Adrenal gland (tissue), 19 donors: ENCODE results near the gene ZNF726. TPM values are rescaled to one million over a fixed set of nuclear protein-coding genes. Genes with fewer than 3 reads are reported as not detected.

Source experiments
- DNase-seq, 7 donors: peaks; one replicate each; pipeline ENCODE4 v3.0.0-alpha.2; 2019 to 2020
- H3K27ac ChIP-seq, 5 donors: fragments of 200-600 bp; sonication (generic) in 4 of 5; 1 replicate in 3 of 5; 2 replicates in 2 of 5; pipeline versions ENCODE4 v1.5.1 to v1.8.0; 2016 to 2020; ENCODE audit warnings: mild to moderate bottlenecking in 1 of 5
- H3K27me3 ChIP-seq: fragments of 200-600 bp; 2 replicates; pipeline ENCODE4 v1.8.0; 2021
- H3K36me3 ChIP-seq, 2 donors: fragments of 200-600 bp; replicated peaks in 1 of 2; 1 replicate in 1 of 2; 2 replicates in 1 of 2; pipeline versions ENCODE4 v1.5.1 to v1.8.0; 2018 to 2022
- H3K4me1 ChIP-seq, 2 donors: fragments of 200-600 bp; replicated peaks in 1 of 2; 1 replicate in 1 of 2; 2 replicates in 1 of 2; pipeline versions ENCODE4 v1.5.1 to v1.8.0; 2018 to 2021
- H3K4me3 ChIP-seq, 4 donors: fragments of 200-600 bp; sonication (generic) in 3 of 4; one replicate each; pipeline ENCODE4 v1.5.1; 2016 to 2018
- H3K9me3 ChIP-seq, 3 donors: fragments of 200-600 bp; sonication (generic) in 1 of 3; replicated peaks in 1 of 3; 1 replicate in 2 of 3; 2 replicates in 1 of 3; pipeline versions ENCODE4 v1.5.1 to v1.8.0; 2016 to 2021
- POLR2A ChIP-seq, 2 donors: fragments of 450-650 bp; IDR thresholded peaks; one replicate each; pipeline ENCODE4 v1.6.1; 2017; ENCODE audit warnings: antibody characterized with exemption in 2 of 2, mild to moderate bottlenecking in 2 of 2, moderate library complexity in 1 of 2
- WGBS, 4 donors: extraction: QIAGEN DNeasy Blood & Tissue Kit in 2 of 4; methylation state at CpG; one replicate each; pipeline versions ENCODE4 v1.1.5 to v1.1.7; 2013 to 2017; 5-methylcytosine and 5-hydroxymethylcytosine counted together
- intact Hi-C, 2 donors: fragments of 100-400 bp; cut with DNase I; formaldehyde crosslinking; loops; one replicate each; pipeline versions ENCODE4 v1.14.1 to v1.15.0; 2022 to 2023
- long read RNA-seq, 10 donors: library from polyadenylated mRNA in 3 of 10; unstranded in 2 of 10; stranded (forward) in 1 of 10; transcript quantifications; one replicate each; pipeline ENCODE4 v2.0.0 and lab custom pipeline, GENCODE V29; 2021 to 2026
- polyA plus RNA-seq, 3 donors: library from polyadenylated mRNA; stranded (reverse); fragments of 200-250 nt in 2 of 3; fragments of 350-450 nt in 1 of 3; fragmentation: Illumina TruSeq in 1 of 3; extraction: RNeasy Lipid Tissue Mini Kit (QIAGEN cat#74804) in 1 of 3; gene quantifications; one replicate each; pipeline ENCODE4 v1.2.3, GENCODE V29; 2013 to 2014
- total RNA-seq, 9 donors: library from RNA; depleted of rRNA in 4 of 9; stranded (reverse); fragments of >200 nt in 4 of 9; fragments of 120-200 nt in 1 of 9; fragmentation: NEBNext Ultra II Directional in 1 of 9; extraction: Animal tissue kit (Norgen Biotek cat#: 25700) in 1 of 9; gene quantifications; one replicate each; pipeline versions ENCODE4 v1.1.0 to v1.2.4, GENCODE V29; 2013 to 2023
- TF ChIP-seq, protein P1 (sequence below), 6 experiments: fragments of 450-650 bp in 4 of 6; fragments of 200-600 bp in 2 of 6; sonication (generic) in 1 of 6; IDR thresholded peaks; 1 replicate in 5 of 6; 2 replicates in 1 of 6; pipeline versions ENCODE4 v1.5.1 to v1.8.0; 2016 to 2021; ENCODE audit warnings: antibody characterized with exemption in 6 of 6, mild to moderate bottlenecking in 2 of 6, moderate library complexity in 1 of 6
- donor health status: healthy with polysubstance abuse.
- donor health status: Bipolar disorder and iron deficiency.
- donor health status: DM: yes; HTN: yes; CAD: no.
- donor health status: DM: no; HTN: no; CAD: no.
- donor health status: DM: no; HTN: no; CAD: no.
- donor health status: DM: yes; HTN: yes; CAD: no.

ZNF726 gene
- total RNA-seq (1 to 10 TPM in 2 of 9 donors, under 1 TPM in 6, not detected in 1; 0.36 to 7.3 (median 0.76) TPM), polyA plus RNA-seq (1 to 10 TPM in 2 of 3 donors, under 1 TPM in 1; 0.57 to 1.7 (median 1.3) TPM)
- long read RNA-seq, donor 1, result 0 reads
- long read RNA-seq, donor 2, partial matches to known transcripts, result 0 of 1 reads
- long read RNA-seq, donor 2, other reads (novel, unspliced or antisense), result 0 of 1 reads
- long read RNA-seq, donor 3, result 0 reads
- long read RNA-seq, donor 4, result 0 reads
- long read RNA-seq, donor 5, result 0 reads
- long read RNA-seq, donor 6, partial matches to known transcripts, result 0 of 1 reads
- long read RNA-seq, donor 6, other reads (novel, unspliced or antisense), result 1 of 1 reads
- long read RNA-seq, donor 7, result 0 reads
- long read RNA-seq, donor 8, partial matches to known transcripts, result 0 of 1 reads
- long read RNA-seq, donor 8, other reads (novel, unspliced or antisense), result 0 of 1 reads
- long read RNA-seq, donor 9, result 0 reads
- long read RNA-seq, donor 10, partial matches to known transcripts, result 0 of 3 reads
- long read RNA-seq, donor 10, other reads (novel, unspliced or antisense), result 0 of 3 reads

- Histone ChIP-seq H3K36me3 (no peaks in the 10 kb centered on the region), H3K4me3 (peak within 1 kb of the TSS in 2 of 4 donors; percentile 53 to 58), H3K27ac (peak within 1 kb of the TSS in 1 of 5 donors; percentile 60), H3K27me3 (no peaks in the 10 kb centered on the region), H3K9me3 (no peaks in the 10 kb centered on the region), H3K4me1 (no peaks in the 10 kb centered on the region)
- peak; percentile 77 to 94 (median 80) for DNase-seq
- intact Hi-C loops, result no loop called here
- WGBS, 4 donors, result 13 to 30% (median 20%) methylated on average over 21 to 44 of the region's 44 CpGs
- TF ChIP-seq, protein P1, sequence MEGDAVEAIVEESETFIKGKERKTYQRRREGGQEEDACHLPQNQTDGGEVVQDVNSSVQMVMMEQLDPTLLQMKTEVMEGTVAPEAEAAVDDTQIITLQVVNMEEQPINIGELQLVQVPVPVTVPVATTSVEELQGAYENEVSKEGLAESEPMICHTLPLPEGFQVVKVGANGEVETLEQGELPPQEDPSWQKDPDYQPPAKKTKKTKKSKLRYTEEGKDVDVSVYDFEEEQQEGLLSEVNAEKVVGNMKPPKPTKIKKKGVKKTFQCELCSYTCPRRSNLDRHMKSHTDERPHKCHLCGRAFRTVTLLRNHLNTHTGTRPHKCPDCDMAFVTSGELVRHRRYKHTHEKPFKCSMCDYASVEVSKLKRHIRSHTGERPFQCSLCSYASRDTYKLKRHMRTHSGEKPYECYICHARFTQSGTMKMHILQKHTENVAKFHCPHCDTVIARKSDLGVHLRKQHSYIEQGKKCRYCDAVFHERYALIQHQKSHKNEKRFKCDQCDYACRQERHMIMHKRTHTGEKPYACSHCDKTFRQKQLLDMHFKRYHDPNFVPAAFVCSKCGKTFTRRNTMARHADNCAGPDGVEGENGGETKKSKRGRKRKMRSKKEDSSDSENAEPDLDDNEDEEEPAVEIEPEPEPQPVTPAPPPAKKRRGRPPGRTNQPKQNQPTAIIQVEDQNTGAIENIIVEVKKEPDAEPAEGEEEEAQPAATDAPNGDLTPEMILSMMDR (IDR thresholded peaks at IDR 0.05), result no peak
- peak in 1 of 2 donors; percentile 45 for TF ChIP-seq POLR2A (IDR thresholded peaks at IDR 0.05)
Measured at GRCh38 chr19:23914402-23915286, at the start of gene ZNF726. Gene ZNF726 (plus strand): TSS chr19:23914886. CDS start chr19:23914995, 109 bp downstream.

DNA sequence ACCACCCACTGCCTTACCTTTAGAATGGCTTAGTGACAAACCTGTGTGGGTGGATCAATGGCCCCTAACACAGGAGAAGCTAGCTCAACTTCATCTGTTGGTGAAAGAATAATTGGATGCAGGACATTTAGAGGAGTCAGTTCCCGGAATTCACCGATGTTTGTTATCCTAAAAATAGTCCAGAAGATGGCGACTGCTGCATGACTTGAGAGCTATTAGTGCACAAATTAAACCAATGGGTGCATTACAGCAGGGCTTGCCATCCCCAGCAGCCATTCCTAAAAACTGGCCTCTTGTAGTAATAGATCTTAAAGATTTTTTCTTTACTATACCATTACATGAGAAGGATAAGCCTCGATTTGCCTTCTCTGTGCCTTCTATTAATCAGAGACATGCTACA is 46.8 kb upstream of the ZNF726 start:
- Histone ChIP-seq H3K27me3 (no peaks in the 10 kb centered on the region), H3K4me1 (no peaks in the 10 kb centered on the region), H3K4me3 (no peak overlapping the region), H3K36me3 (no peaks in the 10 kb centered on the region), H3K9me3 (no peaks in the 10 kb centered on the region), H3K27ac (no peak overlapping the region)
- intact Hi-C loops, result no loop called here
- TF ChIP-seq POLR2A (IDR thresholded peaks at IDR 0.05), result no peak
- TF ChIP-seq, protein P1 (IDR thresholded peaks at IDR 0.05), result no peak
- no peak for DNase-seq
- 76 to 85% (median 82%) methylated on average over 4 of the region's 4 CpGs for WGBS, 4 donors

DNA sequence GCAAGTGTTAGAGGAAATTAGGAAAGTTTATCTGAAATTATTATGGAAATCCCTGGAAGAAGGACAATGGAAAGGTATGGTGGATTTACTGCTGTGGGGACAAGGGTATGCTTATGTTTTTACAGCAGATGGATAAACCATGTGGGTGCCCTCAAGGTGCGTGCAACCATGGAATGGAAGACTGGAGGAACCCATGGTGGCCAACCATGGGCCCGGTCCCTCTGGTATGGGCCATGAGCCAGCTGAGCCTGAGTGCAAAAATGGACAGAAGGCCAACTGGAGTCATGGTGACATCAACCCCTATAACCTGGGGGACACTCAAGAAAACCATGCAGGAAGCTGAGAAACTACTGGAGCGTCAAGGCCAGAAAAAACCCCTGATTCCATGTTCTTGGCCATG is 46.1 kb upstream of the ZNF726 start:
- intact Hi-C loops, result no loop called here
- no peaks in the 10 kb centered on the region for H3K27me3 ChIP-seq
- TF ChIP-seq, protein P1 (IDR thresholded peaks at IDR 0.05), result no peak
- no peak for TF ChIP-seq POLR2A (IDR thresholded peaks at IDR 0.05)
- H3K9me3 ChIP-seq, result no peaks in the 10 kb centered on the region
- no peak for DNase-seq
- H3K36me3 ChIP-seq, result no peaks in the 10 kb centered on the region
- H3K27ac ChIP-seq, result no peak overlapping the region
- WGBS, 4 donors, result 91 to 98% (median 96%) methylated on average over 3 of the region's 3 CpGs
- no peaks in the 10 kb centered on the region for H3K4me1 ChIP-seq
- H3K4me3 ChIP-seq, result no peak overlapping the region
